ENCODE data around the gene TMEM222. TPM values are rescaled to one million over a fixed set of nuclear protein-coding genes. Genes with fewer than 3 reads are reported as not detected.

The TMEM222 gene
- total RNA-seq, 1 donor from 2014 or later, result 19.4 TPM

DNA sequence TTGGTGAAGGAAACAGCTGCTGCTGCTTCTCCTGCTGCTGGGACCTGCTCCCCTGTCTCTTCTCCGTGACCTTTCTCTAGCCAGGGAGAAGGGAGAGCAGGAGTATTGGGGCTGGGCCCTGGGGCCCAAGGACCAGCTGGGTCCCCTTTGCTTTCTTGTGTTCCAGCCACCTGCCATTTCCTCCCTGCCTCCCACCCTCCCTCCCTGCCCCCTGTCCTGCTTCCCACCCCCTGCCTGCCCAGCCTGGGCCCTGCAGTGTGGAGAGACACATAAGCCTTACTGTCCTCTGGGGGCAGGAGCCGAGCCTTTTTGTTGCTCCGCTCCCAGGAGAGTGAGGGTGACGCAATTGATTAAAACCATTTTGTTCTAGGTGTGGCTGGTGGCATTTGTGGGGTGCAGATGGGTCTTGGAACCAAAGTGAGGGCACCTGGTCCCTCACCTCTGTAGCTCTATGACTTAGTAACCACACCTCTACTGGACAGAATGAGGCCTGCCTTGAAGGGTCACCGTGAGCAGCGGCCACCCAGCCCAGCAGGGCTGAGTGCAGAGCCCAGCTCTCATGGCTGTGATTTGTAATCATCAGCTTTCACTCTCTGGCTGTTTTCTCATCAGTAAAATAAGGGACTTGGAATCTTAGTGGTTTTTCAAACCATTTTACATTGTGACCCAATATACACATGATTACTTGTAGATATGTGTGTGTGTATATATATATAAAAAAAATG lies 13.9 kb upstream of the TMEM222 start:
- no peak for TF ChIP-seq CTCF (IDR thresholded peaks at IDR 0.05; ENCODE audit: borderline replicate concordance)
- intact Hi-C loops (cut with micrococcal nuclease), result no loop called here

DNA sequence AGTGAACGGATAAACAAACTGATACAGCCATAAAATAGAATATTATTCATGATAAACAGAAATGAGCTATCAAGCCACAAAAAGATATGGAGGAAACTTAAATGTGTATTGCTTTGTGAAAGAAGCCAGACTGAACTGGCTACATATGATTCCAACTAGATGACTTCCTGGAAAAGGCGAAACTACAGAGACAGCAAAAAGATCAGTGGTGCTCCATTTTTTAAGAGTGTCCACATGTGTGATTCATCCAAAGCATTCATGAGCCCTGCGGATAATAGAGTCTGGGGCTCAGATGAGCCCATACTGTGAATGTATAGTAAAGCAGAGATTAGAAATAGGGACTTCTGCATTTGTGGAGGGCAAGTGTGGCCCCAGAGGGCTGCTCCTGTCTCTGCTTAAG lies 7.8 kb upstream of the TMEM222 start:
- no peaks in the 10 kb centered on the region for H3K27me3 ChIP-seq (ENCODE audit: low read depth)
- no peak overlapping the region for H3K4me3 ChIP-seq
- H3K4me1 ChIP-seq, result no peaks in the 10 kb centered on the region
- H3K9me3 ChIP-seq (replicated peaks), result no peaks in the 10 kb centered on the region
- no peak overlapping the region for H3K27ac ChIP-seq (replicated peaks)
- intact Hi-C loops (cut with micrococcal nuclease), result no loop called here
- H3K36me3 ChIP-seq, result no peaks in the 10 kb centered on the region
- no peak for TF ChIP-seq CTCF (IDR thresholded peaks at IDR 0.05; ENCODE audit: borderline replicate concordance)
- no peak for DNase-seq

More for the DNA sequence above, 13.9 kb upstream of the TMEM222 start:
- H3K27ac ChIP-seq (replicated peaks), result no peak overlapping the region
- DNase-seq, result no peak
- H3K27me3 ChIP-seq (ENCODE audit: low read depth), result no peaks in the 10 kb centered on the region
- peaks cover 37% of the 10 kb centered on the region for H3K36me3 ChIP-seq
- no peaks in the 10 kb centered on the region for H3K4me1 ChIP-seq
- H3K9me3 ChIP-seq (replicated peaks), result no peaks in the 10 kb centered on the region
- H3K4me3 ChIP-seq, result no peak overlapping the region

GRCh38 chr1:27314737-27315136 lies 7.2 kb upstream of the TMEM222 start:
- DNase-seq, result no peak
- intact Hi-C loops (cut with micrococcal nuclease), result no loop called here
- H3K27ac ChIP-seq (replicated peaks), result no peak overlapping the region
- no peaks in the 10 kb centered on the region for H3K27me3 ChIP-seq (ENCODE audit: low read depth)
- no peaks in the 10 kb centered on the region for H3K36me3 ChIP-seq
- TF ChIP-seq CTCF (IDR thresholded peaks at IDR 0.05; ENCODE audit: borderline replicate concordance), result no peak
- H3K9me3 ChIP-seq (replicated peaks), result no peaks in the 10 kb centered on the region
- no peak overlapping the region for H3K4me3 ChIP-seq
- H3K4me1 ChIP-seq, result no peaks in the 10 kb centered on the region

DNA sequence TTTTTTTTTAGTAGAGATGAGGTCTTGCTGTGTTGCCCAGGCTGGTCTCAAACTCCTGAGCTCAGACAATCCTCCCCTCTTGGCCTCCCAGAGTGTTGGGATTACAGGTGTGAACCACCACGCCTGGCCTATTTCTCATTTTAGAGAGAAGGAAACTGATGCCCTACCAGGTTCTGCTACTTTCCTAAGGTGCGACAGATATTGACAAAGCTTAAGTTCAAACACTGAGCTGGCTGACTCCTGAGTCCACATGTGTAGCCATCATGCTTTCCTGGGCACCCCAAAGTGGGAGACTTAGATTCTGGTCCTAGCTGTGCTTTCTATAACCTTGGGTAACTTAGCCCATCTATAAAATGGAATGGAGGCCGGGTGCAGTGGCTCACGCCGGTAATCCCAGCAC lies 5.1 kb upstream of the TMEM222 start:
- TF ChIP-seq CTCF (IDR thresholded peaks at IDR 0.05; ENCODE audit: borderline replicate concordance), result no peak
- H3K4me3 ChIP-seq, result no peak overlapping the region
- no peaks in the 10 kb centered on the region for H3K9me3 ChIP-seq (replicated peaks)
- H3K27ac ChIP-seq (replicated peaks), result no peak overlapping the region
- DNase-seq, result no peak
- H3K27me3 ChIP-seq (ENCODE audit: low read depth), result no peaks in the 10 kb centered on the region
- H3K4me1 ChIP-seq, result peaks cover 7% of the 10 kb centered on the region
- H3K36me3 ChIP-seq, result no peaks in the 10 kb centered on the region
- intact Hi-C loops (cut with micrococcal nuclease), result no loop called here

- Histone ChIP-seq H3K27ac (replicated peaks) (no peak overlapping the region), H3K9me3 (replicated peaks) (no peaks in the 10 kb centered on the region), H3K36me3 (no peaks in the 10 kb centered on the region), H3K27me3 (ENCODE audit: low read depth) (no peaks in the 10 kb centered on the region), H3K4me1 (peaks cover 18% of the 10 kb centered on the region), H3K4me3 (no peak overlapping the region)
- intact Hi-C loops (cut with micrococcal nuclease), result no loop called here
- no peak for TF ChIP-seq CTCF (IDR thresholded peaks at IDR 0.05; ENCODE audit: borderline replicate concordance)
- DNase-seq, result no peak
Observed at GRCh38 chr1:27318136-27318535, 3.8 kb upstream of the TMEM222 start.

Measured in left ventricle myocardium inferior (tissue), 1 donor.